ENCODE data around the gene RSPH4A. TPM values are rescaled to one million over a fixed set of nuclear protein-coding genes. Genes with fewer than 3 reads are reported as not detected.
A peak's percentile ranks its signal among the peaks of the same experiment; 100 is the strongest.

RSPH4A gene
- total and polyA plus RNA-seq, 9 of the 15 experiments (the other 6 are each of a cell fraction or from before 2014, with no cell fraction given), result 0.04 to 0.30 (median 0.11) TPM

- peak; percentile 97 for TF ChIP-seq FIP1L1 (IDR thresholded peaks at IDR 0.05; ENCODE audit: low read depth, low read length, poor library complexity, severe bottlenecking)
- TF ChIP-seq SIN3A (IDR thresholded peaks at IDR 0.05; ENCODE audit: borderline replicate concordance in 2 of 2, control insufficient read depth in 1 of 2, low read depth in 2 of 2, low read length in 2 of 2), result peak; percentile 77 to 94
- no peak for TF ChIP-seq ARHGAP35 (IDR thresholded peaks at IDR 0.05; ENCODE audit: partially characterized antibody)
- 0 out of 2 replicates have a peak, but pooled peaks have one; percentile 35 for TF ChIP-seq MITF (IDR thresholded peaks at IDR 0.05)
- peak; percentile 87 for TF ChIP-seq SIN3B (IDR thresholded peaks at IDR 0.05; ENCODE audit: low read depth)
- peak; percentile 99 for TF ChIP-seq TOE1 (IDR thresholded peaks at IDR 0.05; ENCODE audit: borderline replicate concordance)
- no peak; the same call in 1 of the 2 replicates for TF ChIP-seq TOE1 (CRISPR knock-in tag; IDR thresholded peaks at IDR 0.05; ENCODE audit: borderline replicate concordance, low read depth)
- no peak for TF ChIP-seq ZNF589 (CRISPR knock-in tag; IDR thresholded peaks at IDR 0.05; ENCODE audit: low read depth)
- TF ChIP-seq ZNF24 (IDR thresholded peaks at IDR 0.05), result no peak
- TF ChIP-seq MYNN (IDR thresholded peaks at IDR 0.05), result peak; percentile 19; the same call in 1 of the 2 replicates
- no peak for TF ChIP-seq MYNN (CRISPR knock-in tag; IDR thresholded peaks at IDR 0.05)
- no peak for TF ChIP-seq CHD7 (IDR thresholded peaks at IDR 0.05; ENCODE audit: low read depth, low read length)
- TF ChIP-seq ATF1 (CRISPR knock-in tag; IDR thresholded peaks at IDR 0.05), result no peak; the same call in 1 of the 2 replicates
- TF ChIP-seq ATF1 (tag; IDR thresholded peaks at IDR 0.05), result peak; percentile 93
Measured at GRCh38 chr6:116570856-116571682, 45.2 kb upstream of the RSPH4A start, which contains the start of gene RWDD1 (continued).

Data from K562 (cell line).